Hippocampal formation (tissue), 2 donors: Measurements from ENCODE around the gene TMEM147.

Experiments used
- DNase-seq, 2 donors: peaks; one replicate each; lab custom pipeline; 2025; lab: John Stamatoyannopoulos, UW

TMEM147 gene

DNA sequence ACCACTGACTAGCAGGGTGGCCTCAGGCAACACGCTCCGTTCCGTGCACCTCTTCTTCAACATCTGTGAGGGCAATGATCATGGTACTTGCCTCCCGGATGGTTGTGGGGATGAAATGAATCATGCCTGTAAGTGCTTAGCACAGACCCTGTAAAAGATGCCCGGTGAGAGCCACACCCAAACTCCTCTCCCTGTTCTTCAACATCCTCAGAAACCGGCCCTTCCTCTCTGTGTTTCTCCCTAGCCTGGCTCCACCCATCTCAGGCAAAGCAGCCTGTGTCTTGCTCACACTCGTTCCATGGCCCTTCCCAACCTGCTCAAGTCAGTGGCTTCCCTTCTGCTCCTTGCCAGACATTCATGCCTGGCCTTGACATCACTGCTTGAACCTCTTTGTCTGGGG, 26.1 kb upstream of the TMEM147 start:
- no peak for DNase-seq

DNA sequence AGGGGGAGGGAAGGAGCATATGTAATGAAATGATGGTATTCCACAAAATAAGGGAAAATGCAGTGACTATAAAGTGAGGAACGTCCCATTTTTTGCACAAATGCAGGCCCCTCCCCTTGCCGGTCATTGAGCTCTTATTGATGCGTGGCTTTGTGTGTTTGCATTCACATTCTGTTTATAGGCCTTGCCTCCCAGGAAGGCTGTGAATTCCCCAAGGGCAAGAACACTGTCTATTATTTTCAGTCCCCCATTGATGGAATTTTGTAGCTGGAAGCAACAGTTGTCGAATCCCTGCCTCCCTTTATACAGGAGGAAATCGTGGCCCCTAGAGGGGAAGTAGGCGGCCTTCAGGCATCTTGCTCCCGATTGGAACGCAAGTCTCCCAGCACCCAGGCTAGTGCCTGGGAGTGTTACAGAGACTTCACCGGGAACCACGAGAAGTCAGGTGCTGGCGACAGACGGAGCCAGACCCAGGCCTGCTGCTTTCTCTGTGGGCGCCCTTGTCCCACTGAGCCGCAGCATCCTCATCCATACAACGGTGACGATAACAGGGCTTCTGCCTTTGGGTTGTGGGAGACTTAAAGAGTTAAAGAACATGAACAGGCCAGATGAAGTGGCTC, 24.2 kb upstream of the TMEM147 start:
- DNase-seq, result no peak

DNA sequence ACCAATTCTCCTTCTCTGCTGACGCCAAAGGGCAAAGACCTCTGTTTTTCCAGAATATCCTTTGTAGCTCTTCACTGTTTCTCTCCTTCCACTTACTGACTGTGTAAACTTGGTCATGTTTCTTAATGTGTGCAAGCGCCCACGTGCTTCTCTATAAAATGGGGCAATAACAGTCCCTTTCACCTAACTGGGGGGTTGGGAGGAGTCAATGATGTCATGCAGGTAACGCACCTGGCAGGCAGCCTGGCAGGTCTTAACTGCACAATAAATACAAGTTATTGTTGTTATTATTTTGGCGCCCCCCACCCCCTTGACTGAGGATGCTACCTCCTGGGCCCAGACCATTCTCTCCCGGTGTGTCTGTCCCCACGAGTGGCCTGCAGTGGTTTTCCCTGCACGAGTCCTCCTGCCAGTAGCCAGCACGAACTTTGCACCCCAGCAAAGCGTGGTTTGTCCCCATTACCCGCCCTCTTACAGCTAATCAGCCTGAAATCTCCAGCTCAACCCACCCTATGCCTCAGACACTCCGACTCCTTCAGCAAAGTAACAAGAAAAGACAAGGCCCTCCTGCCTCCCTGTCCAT, 22.6 kb upstream of the TMEM147 start:
- no peak for DNase-seq

GRCh38 chr19:35524181-35524837, 21.1 kb upstream of the TMEM147 start:
- no peak for DNase-seq

- DNase-seq, result no peak
Observed at GRCh38 chr19:35525873-35526272, 19.6 kb upstream of the TMEM147 start.

DNA sequence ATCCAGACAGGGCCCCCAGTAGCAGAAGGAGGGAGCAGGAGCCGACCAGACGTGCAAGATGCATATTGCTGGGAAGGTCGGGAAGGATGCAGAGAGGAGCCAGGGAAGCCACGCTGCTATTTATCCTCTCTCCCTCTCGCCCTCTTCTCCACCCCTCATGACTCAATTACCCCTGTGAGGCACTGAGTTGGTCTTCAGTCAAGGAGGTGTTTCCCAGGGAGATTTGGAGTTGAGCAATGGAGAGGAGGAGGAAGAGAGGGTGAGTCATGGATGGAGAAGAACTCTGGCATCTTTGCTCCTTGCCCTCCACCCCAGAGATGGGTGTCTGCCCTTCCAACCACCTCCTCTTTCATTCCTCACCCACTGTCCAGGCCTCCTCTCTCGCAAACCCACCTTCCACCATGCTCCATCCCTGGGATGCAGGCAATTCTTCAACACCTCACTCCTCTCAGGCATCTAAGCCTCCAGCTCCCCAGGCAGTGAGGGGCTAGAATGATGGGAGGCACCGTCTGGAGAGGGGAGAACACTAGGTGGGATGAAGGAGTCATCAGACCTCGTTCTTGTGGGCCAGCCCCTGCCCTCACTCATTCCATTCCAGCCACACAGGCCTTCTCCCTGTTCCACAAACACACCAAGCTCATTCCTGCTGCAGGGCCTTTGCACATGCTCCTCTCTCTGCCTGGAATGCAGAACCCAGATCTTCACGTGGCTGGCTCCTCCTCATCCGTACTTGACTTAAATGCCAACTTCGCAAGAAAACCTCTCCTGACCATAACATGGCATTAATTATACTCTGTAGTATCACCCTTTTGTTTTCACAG, 17.0 kb upstream of the TMEM147 start, which contains the start of gene SBSN:
Gene SBSN, minus strand, starts transcription at position 94 of the 821 bp plus-strand sequence. Its CDS starts 30 bp downstream, at position 64.
- no peak for DNase-seq

DNA sequence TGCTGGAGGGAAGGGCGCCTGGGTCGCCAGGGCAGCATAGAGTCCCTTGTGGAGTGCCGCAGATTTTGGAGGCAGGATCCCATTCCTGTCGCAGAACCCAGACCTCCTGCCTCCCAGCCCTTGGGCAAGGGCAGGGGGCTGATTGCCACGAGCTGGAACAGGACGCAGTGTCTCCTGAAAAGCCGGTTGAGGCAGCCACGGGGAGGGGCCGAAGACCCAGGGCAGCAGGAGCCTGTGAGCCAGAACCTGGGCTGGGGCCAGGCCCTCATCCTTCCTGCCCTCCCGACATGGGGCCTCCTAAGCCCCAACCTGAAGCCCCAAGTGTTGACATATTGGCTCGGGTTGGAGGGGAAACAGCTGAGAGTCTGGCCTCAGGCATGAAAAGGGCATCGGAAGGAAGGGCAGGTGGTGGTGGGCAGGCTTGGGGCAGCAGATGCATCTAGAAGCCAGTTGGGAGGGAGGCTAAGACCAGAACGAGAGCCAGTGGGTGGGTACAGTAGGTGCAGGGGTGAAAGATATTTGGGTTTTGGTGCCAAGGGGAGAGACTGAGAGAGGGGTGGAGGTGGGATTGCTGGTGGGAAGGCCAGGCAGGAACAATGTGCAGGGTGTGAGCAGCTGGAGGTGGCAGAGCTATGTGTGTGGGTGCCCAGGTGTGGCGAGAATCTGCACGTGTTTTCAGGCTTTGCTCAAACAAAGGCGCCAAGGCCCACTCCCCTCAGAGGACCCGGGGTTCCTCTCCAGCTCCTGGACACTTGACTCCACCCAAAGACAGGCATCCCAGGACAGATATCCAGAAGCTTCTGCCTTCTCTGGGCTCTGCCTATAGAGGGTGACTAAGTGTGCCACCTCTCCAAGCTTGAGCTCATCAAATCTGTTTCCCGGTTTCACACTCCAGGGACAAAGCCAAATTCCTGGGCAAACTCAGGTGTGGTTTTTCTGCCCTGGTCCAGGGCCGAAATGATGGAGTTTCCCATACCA, 15.9 kb upstream of the TMEM147 start:
- no peak for DNase-seq

DNA sequence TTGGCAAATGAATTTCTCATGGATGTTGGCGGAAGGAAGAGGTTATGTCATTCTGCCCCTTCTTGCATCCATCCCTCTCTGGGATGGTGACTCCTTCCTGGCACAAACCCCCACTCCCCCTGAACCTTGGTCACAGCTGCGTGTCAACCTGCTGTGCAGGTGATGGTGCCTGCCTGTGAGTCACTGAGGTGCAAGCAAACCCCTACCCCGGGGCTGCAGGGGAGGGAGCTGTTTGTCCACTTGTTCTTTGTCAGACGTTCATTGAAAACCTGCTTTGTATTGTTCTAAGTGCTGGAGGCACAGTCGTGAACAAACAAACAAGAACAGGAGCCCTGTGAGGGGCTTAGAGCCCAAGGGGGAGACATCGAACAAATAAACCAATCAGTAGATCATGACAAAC, 14.1 kb upstream of the TMEM147 start:
- no peak for DNase-seq

- DNase-seq, result no peak
Observed at GRCh38 chr19:35533201-35533821, 12.1 kb upstream of the TMEM147 start, which contains the start of gene GAPDHS. Gene GAPDHS (plus strand): TSS chr19:35533456. CDS start chr19:35533528, 72 bp downstream.

GRCh38 chr19:35533822-35534392, 11.5 kb upstream of the TMEM147 start:
- no peak for DNase-seq

- no peak for DNase-seq
Observed at GRCh38 chr19:35534803-35535480, 10.5 kb upstream of the TMEM147 start.

DNA sequence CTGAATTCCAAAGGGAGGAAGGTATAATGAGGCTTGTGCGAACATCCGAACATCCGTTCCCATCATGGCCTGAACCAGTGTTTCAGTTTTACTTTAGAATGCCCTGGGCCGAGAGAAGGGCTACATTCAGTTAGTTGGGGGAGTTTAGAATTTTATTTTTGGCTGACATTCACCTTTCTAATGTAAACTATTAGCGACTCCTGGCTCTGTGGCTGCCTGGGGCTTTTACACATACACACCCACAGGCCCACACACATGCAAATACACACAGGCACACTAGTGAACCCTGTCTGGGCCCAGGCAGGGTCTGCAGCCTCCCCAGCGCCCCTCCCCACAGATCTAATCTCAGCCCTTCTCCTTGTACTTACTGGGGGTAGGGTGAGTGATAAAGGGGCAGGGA, 6.1 kb upstream of the TMEM147 start:
- DNase-seq, result no peak

- no peak for DNase-seq
Observed at GRCh38 chr19:35539850-35540249, 5.6 kb upstream of the TMEM147 start.

DNA sequence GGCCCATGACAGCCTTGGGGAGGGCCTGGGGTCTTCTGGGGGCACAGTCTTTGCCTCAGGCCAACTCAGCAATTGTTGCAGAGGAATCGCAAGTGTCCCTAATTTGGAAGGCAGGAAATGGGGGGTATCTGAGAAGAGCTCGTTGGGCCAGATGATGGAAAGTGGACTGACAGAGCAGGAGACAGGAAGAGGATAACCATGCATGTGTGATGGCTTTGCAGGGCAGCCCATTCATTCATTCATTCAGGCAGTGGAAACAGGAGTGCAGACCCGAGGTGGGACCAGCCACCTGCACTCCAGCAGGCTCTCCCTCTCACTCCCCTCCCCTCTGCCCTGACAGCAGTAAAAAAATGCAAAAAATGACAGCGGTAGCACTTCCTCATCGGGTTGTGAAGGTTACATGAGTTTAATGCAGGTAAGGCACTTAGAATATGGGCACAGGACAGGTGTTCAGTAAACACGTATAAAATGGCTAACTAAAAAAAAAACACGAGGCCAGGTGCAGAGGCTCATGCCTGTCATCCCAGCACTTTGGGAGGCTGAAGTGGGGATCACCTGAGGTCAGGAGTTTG, 5.0 kb upstream of the TMEM147 start:
- no peak for DNase-seq

GRCh38 chr19:35542209-35542608, 3.2 kb upstream of the TMEM147 start:
- no peak for DNase-seq

DNA sequence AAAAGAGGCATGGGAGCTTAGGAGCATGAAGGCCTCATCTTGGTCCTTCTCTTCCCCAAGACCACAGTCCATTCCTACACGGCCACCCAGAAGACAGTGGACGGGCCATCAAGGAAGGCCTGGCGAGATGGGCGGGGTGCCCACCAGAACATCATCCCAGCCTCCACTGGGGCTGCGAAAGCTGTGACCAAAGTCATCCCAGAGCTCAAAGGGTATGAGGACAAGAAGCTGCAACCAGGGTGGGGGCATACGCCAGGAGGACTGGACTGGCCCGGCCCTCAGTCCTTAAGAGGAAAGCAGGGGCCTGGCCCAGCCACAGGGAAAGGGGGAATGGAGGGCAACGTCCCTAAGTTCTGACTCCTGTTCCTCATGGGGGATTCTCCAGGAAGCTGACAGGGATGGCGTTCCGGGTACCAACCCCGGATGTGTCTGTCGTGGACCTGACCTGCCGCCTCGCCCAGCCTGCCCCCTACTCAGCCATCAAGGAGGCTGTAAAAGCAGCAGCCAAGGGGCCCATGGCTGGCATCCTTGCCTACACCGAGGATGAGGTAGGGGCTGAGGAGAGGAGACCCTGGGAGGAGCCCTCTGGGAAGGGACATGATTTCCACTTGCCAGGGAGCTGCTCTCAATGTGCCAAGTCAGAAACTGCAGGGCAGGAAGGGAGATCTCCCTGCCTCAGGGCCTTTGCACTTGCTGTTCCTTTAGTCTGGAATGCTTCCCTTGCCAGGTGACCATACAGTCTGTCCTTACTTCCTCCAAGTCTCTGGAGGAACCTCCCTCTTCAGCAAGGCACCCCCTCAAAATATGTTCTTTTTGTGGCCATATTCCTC, 1.9 kb upstream of the TMEM147 start:
- DNase-seq, result no peak

DNA sequence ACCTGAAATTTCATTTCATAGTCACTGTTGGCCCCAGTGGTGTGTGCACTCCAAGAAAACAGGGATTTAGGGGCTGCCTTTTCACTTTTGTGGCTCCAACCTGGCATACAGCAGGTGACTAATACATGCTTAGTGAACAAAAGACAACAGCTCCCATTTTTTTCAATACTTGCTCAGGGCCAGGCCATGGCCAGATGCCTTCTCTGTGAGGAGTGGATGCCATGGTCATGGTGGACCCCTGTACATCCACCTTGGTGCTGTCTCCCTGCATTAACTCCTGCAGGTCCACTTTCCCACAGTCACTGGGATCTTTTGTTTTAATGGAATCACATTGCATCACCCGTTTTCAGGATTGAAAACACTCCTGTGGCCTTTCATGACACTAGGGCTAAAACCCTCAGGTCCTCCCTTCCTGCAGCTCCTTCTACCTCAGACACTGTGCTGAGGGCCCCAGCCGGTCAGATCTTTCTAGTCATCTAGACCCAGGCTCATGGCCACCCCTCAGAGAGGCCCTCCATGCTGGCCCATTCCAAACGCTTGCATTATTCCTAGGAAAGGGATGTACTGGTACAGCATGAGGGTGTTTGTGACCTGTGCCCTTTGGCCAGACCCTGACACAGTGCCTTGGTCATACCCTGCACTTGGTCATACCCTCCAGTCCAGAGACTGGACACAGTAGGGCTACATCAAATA, 1.2 kb upstream of the TMEM147 start:
- DNase-seq, result no peak

DNA sequence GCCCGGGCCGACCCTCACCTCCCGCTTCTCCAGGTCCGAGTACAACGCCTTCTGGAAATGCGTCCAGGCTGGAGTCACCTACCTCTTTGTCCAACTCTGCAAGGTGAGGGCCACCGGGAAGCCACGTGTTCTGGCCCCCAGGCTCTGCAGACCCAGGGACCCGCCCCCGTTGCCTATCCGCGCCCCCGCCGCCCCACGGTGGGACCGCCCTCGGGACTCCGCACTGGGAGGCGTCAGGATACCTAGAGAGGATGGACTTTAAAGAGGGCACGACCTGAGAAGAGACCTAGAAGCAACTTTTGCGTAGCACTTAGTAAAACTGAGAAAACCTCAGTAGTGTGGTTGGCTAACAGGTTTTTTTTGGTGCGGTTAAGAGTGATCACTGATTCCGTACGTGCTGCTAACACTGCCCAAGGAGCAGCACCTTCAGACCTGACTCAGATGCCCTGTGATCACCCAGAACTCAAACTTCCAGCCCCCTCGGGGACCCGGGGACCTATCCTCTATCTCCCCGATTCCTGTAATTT, 492 bp downstream of the TMEM147 start:
- no peak for DNase-seq
